GM13977 (cell line): Measurements from ENCODE around the gene PTPRK.

ENCODE experiments used
- DNase-seq: peaks from one replicate; pipeline ENCODE4 v3.0.0; 2012; ENCODE audit warnings: low spot score
- CTCF ChIP-seq: IDR thresholded peaks from 2 replicates; pipeline ENCODE4 v1.5.1; 2012; ENCODE audit warnings: mild to moderate bottlenecking, control low read depth; ENCODE audit not compliant: insufficient read depth; ENCODE audit errors: extremely low read depth, missing control alignments
- in situ Hi-C: fragments of 300-500 bp; cut with MboI; formaldehyde crosslinking; loops from one replicate; pipeline ENCODE4 v1.12.0; 2022; ENCODE audit warnings: low sequenced_read_pairs, low pct_unique_long_range_greater_than_20kb, mixed read lengths, inconsistent platforms; ENCODE audit not compliant: unreplicated experiment

Gene PTPRK

DNA sequence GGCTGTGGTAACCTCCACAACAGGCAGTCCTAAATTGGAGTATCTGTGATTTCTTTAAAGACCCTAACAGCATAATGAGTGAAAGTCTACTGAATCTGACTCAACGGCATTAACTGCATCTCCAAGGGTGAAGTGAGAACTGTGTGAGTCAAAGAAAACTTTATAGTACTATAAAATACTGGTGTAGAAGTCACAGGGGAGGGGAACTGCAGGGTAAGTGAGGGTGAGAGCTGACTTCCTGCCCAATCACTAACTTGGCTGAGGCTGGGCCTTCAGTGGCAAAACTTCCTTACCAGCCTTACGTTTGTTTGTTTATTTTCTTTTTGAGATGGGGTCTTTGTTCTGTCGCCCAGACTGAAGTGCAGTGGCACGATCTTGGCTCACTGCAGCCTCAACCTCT is 109.8 kb downstream of the PTPRK start:
- DNase-seq = no peak
- no peak for TF ChIP-seq CTCF
- in situ Hi-C loops = no loop called here

DNA sequence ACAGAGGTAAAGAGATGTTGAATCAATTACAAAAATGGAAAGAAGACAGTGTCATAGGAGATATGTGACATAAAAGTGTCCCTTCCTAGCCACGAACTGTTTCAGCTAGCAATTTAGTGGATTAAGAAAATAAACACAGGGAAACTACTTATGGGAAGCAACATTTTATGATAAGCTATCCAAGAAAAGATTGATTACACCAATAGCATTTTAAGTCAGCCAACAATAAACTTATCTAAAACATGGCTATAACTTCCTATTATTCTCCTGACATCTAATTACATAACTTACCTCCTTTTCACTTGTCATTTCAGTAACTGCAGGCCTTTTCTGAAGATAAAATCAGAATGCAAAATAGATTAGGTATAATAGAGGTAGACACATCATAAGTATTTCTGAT is 111.4 kb downstream of the PTPRK start:
- in situ Hi-C loops = no loop called here
- DNase-seq = no peak
- no peak for TF ChIP-seq CTCF

DNA sequence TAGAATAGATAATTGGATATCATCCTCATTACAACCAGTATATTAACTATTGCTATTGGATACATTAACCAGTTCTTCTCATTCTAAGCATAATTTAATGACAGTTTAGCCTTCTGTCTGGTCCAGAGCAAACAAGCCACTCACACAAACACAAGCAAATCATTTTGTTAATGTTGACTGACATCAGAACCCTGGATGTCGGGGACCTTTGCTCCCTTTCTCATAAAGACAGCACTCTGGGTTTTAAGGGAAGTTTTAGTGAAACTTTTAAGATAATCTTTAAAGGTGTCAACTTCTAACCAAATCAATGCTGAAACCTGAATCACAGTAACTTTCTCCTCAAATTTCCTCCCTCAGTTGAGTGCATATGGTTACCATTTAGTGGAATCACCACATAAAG is 113.9 kb downstream of the PTPRK start:
- DNase-seq = no peak
- in situ Hi-C loops = no loop called here
- TF ChIP-seq CTCF = no peak

DNA sequence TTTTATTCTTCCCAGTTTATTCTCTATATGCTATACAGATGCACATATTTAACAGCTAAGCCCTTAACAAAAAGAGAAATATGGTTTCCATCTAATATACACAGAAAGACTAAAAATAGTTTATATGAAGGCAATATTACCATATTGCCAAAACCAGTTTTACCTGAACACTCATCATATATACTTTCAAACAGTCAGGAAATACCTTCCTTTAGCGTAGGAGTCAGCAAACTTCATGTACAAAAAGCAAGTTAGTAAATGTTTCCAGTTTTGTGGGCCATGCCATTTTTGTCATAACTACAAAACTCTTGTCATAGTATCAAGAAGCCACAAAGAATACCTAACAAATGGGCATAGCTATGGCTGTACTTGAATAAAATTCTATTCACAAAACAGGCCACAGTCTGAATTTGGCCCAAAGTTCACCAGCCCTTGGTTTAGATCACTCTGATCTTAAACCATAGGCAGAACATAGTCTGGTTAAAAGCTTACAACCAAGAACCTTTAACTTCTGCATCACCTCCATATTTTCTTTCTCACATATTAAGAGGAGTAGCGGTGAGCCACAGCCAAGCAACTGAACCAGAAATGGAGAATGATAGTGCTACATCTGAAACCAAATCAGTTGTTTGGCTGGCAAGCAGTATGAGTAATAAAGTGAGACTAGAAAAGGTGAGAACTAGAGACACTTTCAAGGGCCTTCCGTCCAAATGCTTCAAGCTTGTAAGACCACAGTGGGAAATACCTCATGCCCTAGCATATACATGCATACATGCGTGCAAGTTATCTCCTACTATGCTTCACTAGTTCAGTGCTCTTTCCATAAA is 116.6 kb downstream of the PTPRK start:
- DNase-seq = peak; percentile 4
- in situ Hi-C loops = no loop called here
- TF ChIP-seq CTCF = no peak

GRCh38 chr6:128400875-128401274 is 119.5 kb downstream of the PTPRK start:
- no peak for TF ChIP-seq CTCF
- no peak for DNase-seq
- in situ Hi-C loops = no loop called here

DNA sequence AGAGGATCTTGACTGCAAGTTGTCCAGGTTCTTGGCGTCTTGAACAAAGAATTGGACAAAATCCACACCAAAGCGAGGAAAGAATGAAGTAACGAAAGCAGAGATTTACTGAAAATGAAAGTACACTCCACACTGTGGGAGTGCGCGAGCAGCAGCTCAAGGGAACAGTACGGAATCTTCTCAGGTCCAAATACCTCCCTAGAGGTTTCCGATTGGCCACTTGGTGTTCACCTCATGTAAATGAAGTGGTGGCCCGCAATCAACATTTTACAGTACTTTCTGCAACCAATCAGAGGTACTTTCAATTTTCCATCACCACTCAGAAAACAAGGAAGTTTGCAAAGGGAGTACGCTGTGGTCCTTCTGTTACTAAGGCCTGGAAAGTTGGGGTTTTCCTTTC is 122.4 kb downstream of the PTPRK start:
- no peak for TF ChIP-seq CTCF
- DNase-seq = no peak
- in situ Hi-C loops = no loop called here
